Measurements from ENCODE around the gene PABPC1L2A. TPM values are rescaled to one million over a fixed set of nuclear protein-coding genes. Genes with fewer than 3 reads are reported as not detected.
"Not testable (repeated sequence)": the region's sequence is repeated elsewhere in the genome, so short reads cannot be mapped to it uniquely, and the experiment has no call there.

The PABPC1L2A gene
- total RNA-seq, result not detected in 2 replicates
- polyA plus RNA-seq, result not detected in 2 replicates

- H3K27ac ChIP-seq; H3K9me3 ChIP-seq (ENCODE audit: low read depth); DNase-seq (ENCODE audit: low read depth in 1 of 2, low spot score in 1 of 2); H3K4me1 ChIP-seq (ENCODE audit: low read depth); H3K4me3 ChIP-seq; H3K36me3 ChIP-seq: not testable (repeated sequence)
- H3K27me3 ChIP-seq, result peaks cover 38% of the 10 kb centered on the region
These were observed at the start of gene PABPC1L2A for GRCh38 chrX:73079024-73079562. PABPC1L2A (minus strand) TSS chrX:73079512; CDS start chrX:73079386, 126 bp downstream.

GRCh38 chrX:73127700-73128241, 48.5 kb upstream of the PABPC1L2A start:
- peak in 1 of 2 donors; percentile 17 for DNase-seq (ENCODE audit: low read depth in 1 of 2, low spot score in 1 of 2)
- Histone ChIP-seq H3K36me3 (no peaks in the 10 kb centered on the region), H3K27ac (no peak overlapping the region), H3K9me3 (ENCODE audit: low read depth) (no peaks in the 10 kb centered on the region), H3K4me1 (ENCODE audit: low read depth) (no peaks in the 10 kb centered on the region), H3K27me3 (no peaks in the 10 kb centered on the region), H3K4me3 (peak overlapping the region; percentile 19)
- no peak for TF ChIP-seq CTCF (IDR thresholded peaks at IDR 0.05; ENCODE audit: low read depth, low read length)

- Histone ChIP-seq H3K9me3 (ENCODE audit: low read depth) (no peaks in the 10 kb centered on the region), H3K27ac (no peak overlapping the region), H3K27me3 (no peaks in the 10 kb centered on the region), H3K4me3 (no peak overlapping the region), H3K36me3 (no peaks in the 10 kb centered on the region), H3K4me1 (ENCODE audit: low read depth) (no peaks in the 10 kb centered on the region)
- no peak for TF ChIP-seq CTCF (IDR thresholded peaks at IDR 0.05; ENCODE audit: low read depth, low read length)
- no peak for DNase-seq (ENCODE audit: low read depth in 1 of 2, low spot score in 1 of 2)
These were observed 46.9 kb upstream of the PABPC1L2A start for GRCh38 chrX:73126240-73126639.

- not testable (repeated sequence) for H3K27ac ChIP-seq; H3K9me3 ChIP-seq (ENCODE audit: low read depth); H3K4me3 ChIP-seq; DNase-seq (ENCODE audit: low read depth in 1 of 2, low spot score in 1 of 2); H3K27me3 ChIP-seq; H3K4me1 ChIP-seq (ENCODE audit: low read depth); H3K36me3 ChIP-seq
These were observed 20.2 kb upstream of the PABPC1L2A start for GRCh38 chrX:73099505-73099904.

GRCh38 chrX:73086766-73087165, 7.5 kb upstream of the PABPC1L2A start:
- DNase-seq (ENCODE audit: low read depth in 1 of 2, low spot score in 1 of 2), result peak; percentile 9 to 20

GRCh38 chrX:73079884-73080283, 572 bp upstream of the PABPC1L2A start:
- H3K36me3 ChIP-seq; H3K4me1 ChIP-seq (ENCODE audit: low read depth); H3K27ac ChIP-seq; H3K9me3 ChIP-seq (ENCODE audit: low read depth); DNase-seq (ENCODE audit: low read depth in 1 of 2, low spot score in 1 of 2); H3K4me3 ChIP-seq: not testable (repeated sequence)
- peaks cover 30% of the 10 kb centered on the region for H3K27me3 ChIP-seq

More at GRCh38 chrX:73086766-73087165, 7.5 kb upstream of the PABPC1L2A start:
- not testable (repeated sequence) for H3K27me3 ChIP-seq; H3K4me3 ChIP-seq; H3K36me3 ChIP-seq; H3K4me1 ChIP-seq (ENCODE audit: low read depth); H3K27ac ChIP-seq; H3K9me3 ChIP-seq (ENCODE audit: low read depth)

- H3K4me1 ChIP-seq (ENCODE audit: low read depth); H3K36me3 ChIP-seq; DNase-seq (ENCODE audit: low read depth in 1 of 2, low spot score in 1 of 2); H3K27ac ChIP-seq; H3K4me3 ChIP-seq; H3K9me3 ChIP-seq (ENCODE audit: low read depth): not testable (repeated sequence)
- peaks cover 43% of the 10 kb centered on the region for H3K27me3 ChIP-seq
These were observed 715 bp downstream of the PABPC1L2A start for GRCh38 chrX:73078597-73078996.

GRCh38 chrX:73076838-73077237, 2.5 kb downstream of the PABPC1L2A start:
- H3K9me3 ChIP-seq (ENCODE audit: low read depth), result no peaks in the 10 kb centered on the region
- H3K36me3 ChIP-seq, result no peaks in the 10 kb centered on the region
- H3K4me1 ChIP-seq (ENCODE audit: low read depth), result no peaks in the 10 kb centered on the region
- H3K4me3 ChIP-seq, result no peak overlapping the region
- H3K27me3 ChIP-seq, result peaks cover 46% of the 10 kb centered on the region
- DNase-seq (ENCODE audit: low read depth in 1 of 2, low spot score in 1 of 2), result no peak
- no peak for TF ChIP-seq CTCF (IDR thresholded peaks at IDR 0.05; ENCODE audit: low read depth, low read length)
- no peak overlapping the region for H3K27ac ChIP-seq
